Peyer's patch (tissue), 4 donors: ENCODE measurements around the gene SELENOI.

ENCODE experiments used
- POLR2A ChIP-seq, 2 donors: fragments of 450-650 bp; IDR thresholded peaks; one replicate each; pipeline ENCODE4 v1.5.1; 2017; ENCODE audit warnings: antibody characterized with exemption in 2 of 2, mild to moderate bottlenecking in 2 of 2, moderate library complexity in 2 of 2
- TF ChIP-seq, protein P1 (sequence below), 6 experiments: fragments of 450-650 bp in 4 of 6; fragments of 200-600 bp in 2 of 6; sonication (generic) in 1 of 6; IDR thresholded peaks; one replicate each; pipeline ENCODE4 v1.5.1; 2017 to 2019; ENCODE audit warnings: antibody characterized with exemption in 6 of 6, mild to moderate bottlenecking in 3 of 6, moderate library complexity in 1 of 6

DNA sequence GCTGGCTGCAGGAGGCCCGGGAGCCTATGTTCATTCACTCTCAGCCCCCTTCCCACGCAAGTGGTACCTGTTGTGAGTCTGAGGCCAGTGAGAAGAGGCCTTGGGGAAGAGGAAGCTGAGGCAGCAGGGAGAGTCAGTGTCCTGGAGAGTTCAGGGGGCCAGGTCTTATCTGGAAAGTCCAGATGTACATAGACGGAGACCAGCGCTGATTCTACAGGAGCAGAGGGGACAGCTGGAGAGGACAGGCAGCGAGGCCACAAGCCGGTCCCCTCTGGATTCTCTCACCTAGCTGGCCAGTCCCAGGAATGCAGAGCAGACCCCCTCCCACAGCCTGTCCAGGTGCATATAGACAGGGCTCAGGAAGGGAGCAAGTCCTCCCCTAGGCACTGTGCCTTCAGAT is 29.1 kb upstream of the SELENOI start:
- TF ChIP-seq, protein P1, sequence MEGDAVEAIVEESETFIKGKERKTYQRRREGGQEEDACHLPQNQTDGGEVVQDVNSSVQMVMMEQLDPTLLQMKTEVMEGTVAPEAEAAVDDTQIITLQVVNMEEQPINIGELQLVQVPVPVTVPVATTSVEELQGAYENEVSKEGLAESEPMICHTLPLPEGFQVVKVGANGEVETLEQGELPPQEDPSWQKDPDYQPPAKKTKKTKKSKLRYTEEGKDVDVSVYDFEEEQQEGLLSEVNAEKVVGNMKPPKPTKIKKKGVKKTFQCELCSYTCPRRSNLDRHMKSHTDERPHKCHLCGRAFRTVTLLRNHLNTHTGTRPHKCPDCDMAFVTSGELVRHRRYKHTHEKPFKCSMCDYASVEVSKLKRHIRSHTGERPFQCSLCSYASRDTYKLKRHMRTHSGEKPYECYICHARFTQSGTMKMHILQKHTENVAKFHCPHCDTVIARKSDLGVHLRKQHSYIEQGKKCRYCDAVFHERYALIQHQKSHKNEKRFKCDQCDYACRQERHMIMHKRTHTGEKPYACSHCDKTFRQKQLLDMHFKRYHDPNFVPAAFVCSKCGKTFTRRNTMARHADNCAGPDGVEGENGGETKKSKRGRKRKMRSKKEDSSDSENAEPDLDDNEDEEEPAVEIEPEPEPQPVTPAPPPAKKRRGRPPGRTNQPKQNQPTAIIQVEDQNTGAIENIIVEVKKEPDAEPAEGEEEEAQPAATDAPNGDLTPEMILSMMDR (IDR thresholded peaks at IDR 0.05): no peak
- TF ChIP-seq POLR2A (IDR thresholded peaks at IDR 0.05): no peak
